Measurements from ENCODE around the gene GPBP1.
"Not testable (repeated sequence)": the region's sequence is repeated elsewhere in the genome, so short reads cannot be mapped to it uniquely, and the experiment has no call there.

Gene GPBP1

DNA sequence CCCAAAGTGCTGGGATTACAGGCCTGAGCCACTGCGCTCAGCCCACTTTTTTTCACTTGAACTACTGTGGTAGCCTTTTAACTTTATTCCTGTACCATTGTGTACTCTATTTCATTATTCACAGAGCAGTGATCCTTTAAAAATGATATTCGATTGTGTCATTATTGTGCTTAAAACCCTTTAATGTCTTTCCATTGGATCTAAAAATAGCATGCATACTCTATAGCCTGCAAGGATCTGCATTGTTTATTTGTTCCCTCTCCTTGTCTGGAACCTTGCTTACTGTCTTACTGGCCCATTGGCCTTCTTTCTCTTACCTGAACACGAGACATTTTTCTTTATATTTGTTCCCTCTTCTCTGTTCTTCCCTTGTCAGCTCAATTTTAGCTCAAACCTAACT, 15.7 kb downstream of the GPBP1 start:
- Mint-ChIP-seq H3K9me3 (peaks cover 8% of the 10 kb centered on the region), H3K4me1 (peaks cover 40% of the 10 kb centered on the region), H3K36me3 (ENCODE audit: low read depth) (peaks cover 79% of the 10 kb centered on the region), H3K27me3 (ENCODE audit: low read depth, poor library complexity) (no peaks in the 10 kb centered on the region), H3K27ac (no peak overlapping the region), H3K4me3 (no peak overlapping the region)
- TF ChIP-seq, protein P1, sequence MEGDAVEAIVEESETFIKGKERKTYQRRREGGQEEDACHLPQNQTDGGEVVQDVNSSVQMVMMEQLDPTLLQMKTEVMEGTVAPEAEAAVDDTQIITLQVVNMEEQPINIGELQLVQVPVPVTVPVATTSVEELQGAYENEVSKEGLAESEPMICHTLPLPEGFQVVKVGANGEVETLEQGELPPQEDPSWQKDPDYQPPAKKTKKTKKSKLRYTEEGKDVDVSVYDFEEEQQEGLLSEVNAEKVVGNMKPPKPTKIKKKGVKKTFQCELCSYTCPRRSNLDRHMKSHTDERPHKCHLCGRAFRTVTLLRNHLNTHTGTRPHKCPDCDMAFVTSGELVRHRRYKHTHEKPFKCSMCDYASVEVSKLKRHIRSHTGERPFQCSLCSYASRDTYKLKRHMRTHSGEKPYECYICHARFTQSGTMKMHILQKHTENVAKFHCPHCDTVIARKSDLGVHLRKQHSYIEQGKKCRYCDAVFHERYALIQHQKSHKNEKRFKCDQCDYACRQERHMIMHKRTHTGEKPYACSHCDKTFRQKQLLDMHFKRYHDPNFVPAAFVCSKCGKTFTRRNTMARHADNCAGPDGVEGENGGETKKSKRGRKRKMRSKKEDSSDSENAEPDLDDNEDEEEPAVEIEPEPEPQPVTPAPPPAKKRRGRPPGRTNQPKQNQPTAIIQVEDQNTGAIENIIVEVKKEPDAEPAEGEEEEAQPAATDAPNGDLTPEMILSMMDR (IDR thresholded peaks at IDR 0.05): no peak
- no peak for DNase-seq

DNA sequence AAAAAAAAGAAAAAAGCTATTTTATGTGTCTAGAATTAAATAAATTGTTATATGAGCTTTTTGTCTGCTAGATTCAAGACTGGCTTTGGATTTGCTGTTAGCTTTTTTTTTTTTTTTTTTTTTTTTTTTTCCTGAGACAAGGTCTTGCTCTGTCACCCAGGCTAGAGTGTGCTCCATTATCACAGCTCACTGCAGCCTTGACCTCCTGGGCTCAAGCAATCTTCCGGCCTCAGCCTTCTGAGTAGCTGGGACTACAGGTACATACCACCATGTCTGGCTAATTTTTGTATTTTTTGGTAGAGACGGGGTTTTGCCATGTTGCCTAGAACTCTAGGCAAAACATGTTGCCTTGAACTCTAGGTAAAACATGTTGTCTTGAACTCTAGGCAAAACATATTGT, 16.7 kb downstream of the GPBP1 start:
- Mint-ChIP-seq H3K4me1 (peaks cover 36% of the 10 kb centered on the region), H3K4me3 (no peak overlapping the region), H3K36me3 (ENCODE audit: low read depth) (peaks cover 80% of the 10 kb centered on the region), H3K27ac (no peak overlapping the region), H3K27me3 (ENCODE audit: low read depth, poor library complexity) (no peaks in the 10 kb centered on the region), H3K9me3 (peaks cover 7% of the 10 kb centered on the region)
- TF ChIP-seq, protein P1 (IDR thresholded peaks at IDR 0.05): no peak
- DNase-seq: no peak

DNA sequence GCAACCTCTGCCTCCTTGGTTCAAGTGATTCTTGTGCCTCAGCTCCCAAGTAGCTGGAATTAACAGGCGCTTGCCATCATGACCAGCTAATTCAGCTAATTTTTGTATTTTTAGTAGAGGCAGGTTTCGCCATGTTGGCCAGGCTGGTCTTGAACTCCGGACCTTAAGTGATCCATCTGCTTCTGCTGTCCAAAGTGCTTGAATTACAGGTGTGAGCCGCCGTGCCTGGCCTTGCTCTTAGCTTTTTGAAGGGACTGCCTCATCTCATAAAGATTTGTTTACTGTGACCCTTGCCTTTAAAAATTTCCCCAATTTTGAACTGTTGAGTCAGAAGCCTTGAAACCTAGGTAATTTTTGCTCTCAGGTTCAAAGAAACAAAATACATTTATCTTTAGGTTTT, 17.3 kb downstream of the GPBP1 start:
- Mint-ChIP-seq H3K4me1 (peaks cover 33% of the 10 kb centered on the region), H3K27ac (no peak overlapping the region), H3K36me3 (ENCODE audit: low read depth) (peaks cover 84% of the 10 kb centered on the region), H3K9me3 (peaks cover 7% of the 10 kb centered on the region), H3K27me3 (ENCODE audit: low read depth, poor library complexity) (no peaks in the 10 kb centered on the region), H3K4me3 (no peak overlapping the region)
- no peak for DNase-seq
- TF ChIP-seq, protein P1 (IDR thresholded peaks at IDR 0.05): no peak

DNA sequence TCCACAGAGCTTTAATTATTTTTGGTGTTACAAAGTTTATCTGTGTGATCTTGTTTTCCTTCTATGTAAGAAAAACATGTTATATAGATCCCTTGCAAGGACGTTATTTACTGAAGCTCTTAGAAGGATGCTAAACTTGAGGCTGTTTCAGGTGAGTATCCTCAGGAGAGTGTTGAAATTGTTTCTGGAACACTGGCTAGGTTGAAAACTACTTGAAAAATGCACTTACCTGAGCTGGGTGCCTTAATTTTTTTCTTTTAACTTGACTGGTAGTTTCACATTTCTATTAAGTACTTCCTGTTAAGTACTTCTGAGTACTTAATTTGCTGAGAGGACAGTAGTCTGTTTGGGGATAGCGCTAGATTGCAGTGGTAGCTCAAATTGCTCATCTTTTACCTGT, 18.1 kb downstream of the GPBP1 start:
- peaks cover 7% of the 10 kb centered on the region for H3K9me3 Mint-ChIP-seq
- TF ChIP-seq, protein P1 (IDR thresholded peaks at IDR 0.05): no peak
- H3K27me3 Mint-ChIP-seq (ENCODE audit: low read depth, poor library complexity): no peaks in the 10 kb centered on the region
- peaks cover 26% of the 10 kb centered on the region for H3K4me1 Mint-ChIP-seq
- H3K4me3 Mint-ChIP-seq: no peak overlapping the region
- H3K27ac Mint-ChIP-seq: peak overlapping the region; percentile 45
- DNase-seq: no peak
- peaks cover 80% of the 10 kb centered on the region for H3K36me3 Mint-ChIP-seq (ENCODE audit: low read depth)

DNA sequence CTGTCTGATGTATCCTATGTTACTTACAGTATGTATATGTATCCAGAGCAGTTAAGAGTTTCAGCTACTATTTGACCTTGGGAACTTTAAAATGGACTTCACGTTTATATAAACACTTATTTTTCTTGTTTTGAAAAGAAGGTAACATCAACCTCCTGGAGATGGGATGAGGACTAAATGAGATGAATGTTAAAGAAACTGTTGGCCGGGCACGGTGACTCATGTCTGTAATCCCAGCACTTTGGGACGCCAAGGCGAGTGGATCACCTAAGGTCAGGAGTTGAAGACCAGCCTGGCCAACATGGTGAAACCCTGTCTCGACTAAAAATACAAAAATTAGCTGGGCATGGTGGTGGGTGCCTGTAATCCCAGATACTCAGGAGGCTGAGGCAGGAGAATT, 19.0 kb downstream of the GPBP1 start:
- not testable (repeated sequence) for DNase-seq; H3K27ac Mint-ChIP-seq; H3K27me3 Mint-ChIP-seq (ENCODE audit: low read depth, poor library complexity); H3K4me3 Mint-ChIP-seq; H3K9me3 Mint-ChIP-seq
- H3K4me1 Mint-ChIP-seq: peaks cover 19% of the 10 kb centered on the region
- peaks cover 81% of the 10 kb centered on the region for H3K36me3 Mint-ChIP-seq (ENCODE audit: low read depth)

DNA sequence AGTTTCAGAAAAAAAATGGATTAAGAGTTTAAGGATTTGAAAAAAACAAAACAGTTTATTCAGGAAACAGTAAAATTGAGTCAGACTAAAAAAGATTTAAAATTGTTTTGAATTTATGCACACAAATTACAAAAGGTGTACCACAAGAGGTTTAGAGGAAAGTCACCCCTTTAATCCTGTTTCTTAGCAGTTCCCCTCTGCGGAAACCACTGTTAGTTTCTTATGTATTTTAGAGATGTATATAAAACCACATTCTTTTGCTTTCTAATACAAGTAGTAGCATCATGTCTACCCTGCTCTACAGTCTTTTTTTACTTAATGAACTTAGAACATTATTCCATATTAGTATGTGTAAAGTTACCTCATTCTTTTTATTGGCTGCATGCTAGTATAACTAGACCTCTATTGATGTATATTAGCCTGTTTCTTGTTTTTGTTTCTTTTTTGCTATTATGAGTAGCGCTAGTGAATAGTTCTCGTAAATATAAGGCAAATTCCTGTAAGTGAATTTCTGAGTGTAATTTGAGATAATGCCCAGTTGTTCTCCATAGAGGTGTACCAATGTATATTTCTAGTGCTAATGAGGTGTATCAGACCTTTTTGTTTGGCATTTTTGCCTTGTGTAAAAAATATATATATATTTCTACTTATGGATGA, 20.0 kb downstream of the GPBP1 start:
- H3K9me3 Mint-ChIP-seq: peaks cover 14% of the 10 kb centered on the region
- TF ChIP-seq, protein P1 (IDR thresholded peaks at IDR 0.05): no peak
- no peak overlapping the region for H3K27ac Mint-ChIP-seq

More for the DNA sequence above, 20.0 kb downstream of the GPBP1 start:
- no peak for DNase-seq
- no peaks in the 10 kb centered on the region for H3K27me3 Mint-ChIP-seq (ENCODE audit: low read depth, poor library complexity)
- H3K4me1 Mint-ChIP-seq: peaks cover 9% of the 10 kb centered on the region
- no peak overlapping the region for H3K4me3 Mint-ChIP-seq
- H3K36me3 Mint-ChIP-seq (ENCODE audit: low read depth): peaks cover 84% of the 10 kb centered on the region
